ENCODE data around the gene TMTC1. TPM values are rescaled to one million over a fixed set of nuclear protein-coding genes. Genes with fewer than 3 reads are reported as not detected.

The TMTC1 gene
- total and polyA plus RNA-seq, 2 of the 8 experiments (the other 6 are each of a cell fraction or from before 2014, with no cell fraction given) = 15.4 to 20.8 TPM

- ChIA-PET CTCF (ENCODE audit: partially characterized antibody) (no interaction called here), POLR2A (ENCODE audit: partially characterized antibody) (no interaction called here)
- Histone ChIP-seq H4K8ac (ENCODE audit: extremely low read depth, insufficient read depth, low read length) (no peak overlapping the region), H2BK5ac (ENCODE audit: low read depth, low read length) (no peak overlapping the region), H3K4me2 (ENCODE audit: insufficient read depth in 1 of 2, low read depth in 2 of 2, low read length in 2 of 2) (no peak overlapping the region), H3K14ac (ENCODE audit: insufficient read length) (no peak overlapping the region), H3K9ac (replicated peaks in 1 of 4; ENCODE audit: extremely low read depth in 1 of 4, low read depth in 3 of 4, low read length in 3 of 4) (no peak overlapping the region), H2BK20ac (ENCODE audit: low read length) (no peak overlapping the region), H3K4ac (replicated peaks; ENCODE audit: insufficient read length, low read depth, low read length) (no peak overlapping the region), H3K36me3 (ENCODE audit: control insufficient read depth in 2 of 4, insufficient read depth in 4 of 4, low read length in 3 of 4) (no peaks in the 10 kb centered on the region), H2BK12ac (ENCODE audit: low read depth, low read length) (no peak overlapping the region), H3K4me1 (replicated peaks in 1 of 4; ENCODE audit: control insufficient read depth in 3 of 4, insufficient read depth in 4 of 4, low read length in 3 of 4) (peaks cover 0 to 3% (median 1%) of the 10 kb centered on the region in 4 experiments; a peak in 2 of 7 replicates), H3K23me2 (ENCODE audit: low read depth, low read length) (no peaks in the 10 kb centered on the region), H3K79me1 (ENCODE audit: low read depth, low read length) (no peaks in the 10 kb centered on the region), H4K5ac (ENCODE audit: insufficient read length, low read depth, low read length) (no peak overlapping the region), H3K18ac (ENCODE audit: extremely low read depth, low read length) (no peak overlapping the region), H4K20me1 (replicated peaks in 1 of 2; ENCODE audit: control insufficient read depth in 1 of 2, insufficient read depth in 2 of 2, low read length in 2 of 2) (no peaks in the 10 kb centered on the region), H3K9me3 (ENCODE audit: insufficient read depth in 2 of 2, low read depth in 1 of 2, low read length in 1 of 2) (no peaks in the 10 kb centered on the region), H2AFZ (ENCODE audit: low read length) (no peak overlapping the region), H2BK120ac (replicated peaks; ENCODE audit: low read depth, low read length) (no peak overlapping the region), H3K4me3 (ENCODE audit: extremely low read depth in 1 of 4, insufficient read depth in 2 of 4, low read depth in 3 of 4, low read length in 4 of 4) (no peak overlapping the region), H3K27me3 (replicated peaks in 1 of 4; ENCODE audit: control insufficient read depth in 3 of 4, extremely low read depth in 1 of 4, insufficient read depth in 3 of 4, low read length in 3 of 4) (no peaks in the 10 kb centered on the region), H3K79me2 (ENCODE audit: control insufficient read depth in 1 of 2, insufficient read depth in 2 of 2, low read length in 2 of 2) (no peaks in the 10 kb centered on the region), H4K91ac (replicated peaks; ENCODE audit: insufficient read length, low read length) (no peak overlapping the region), H2BK15ac (ENCODE audit: low read length) (no peak overlapping the region), H3K56ac (replicated peaks; ENCODE audit: insufficient read length, low read depth, low read length) (no peak overlapping the region), H3K23ac (ENCODE audit: insufficient read length) (no peak overlapping the region), H3K27ac (ENCODE audit: low read depth, low read length) (no peak overlapping the region), H2AK5ac (ENCODE audit: low read depth, low read length) (no peak overlapping the region)
- 68% methylated on average over 4 of the region's 4 CpGs; no CpG with 5 or more reads in 1 of the 2 experiments for WGBS, 2 experiments (ENCODE audit: extremely low coverage in 1 of 2, insufficient coverage in 1 of 2, insufficient read length in 1 of 2, insufficient replicate concordance in 2 of 2, low coverage in 1 of 2, low lambda C conversion rate in 2 of 2, missing lambda C conversion rate in 1 of 2)
- DNase-seq (ENCODE audit: low read depth in 1 of 2, low spot score in 2 of 2) (no peak), FAIRE-seq (no peak)
- TF ChIP-seq SRF (IDR thresholded peaks at IDR 0.05; ENCODE audit: low read depth, low read length) (no peak), MAFK (IDR thresholded peaks at IDR 0.05; ENCODE audit: low read depth, low read length) (no peak), EP300 (IDR thresholded peaks at IDR 0.05; ENCODE audit: borderline replicate concordance in 1 of 2, low read depth in 2 of 2, low read length in 2 of 2) (no peak), MAX (IDR thresholded peaks at IDR 0.05) (no peak), RXRA (IDR thresholded peaks at IDR 0.05; ENCODE audit: insufficient read depth, low read depth, low read length) (no peak), CTCF (IDR thresholded peaks at IDR 0.05; ENCODE audit: control extremely low read depth in 1 of 3, insufficient read depth in 1 of 3, low read depth in 1 of 3, low read length in 3 of 3) (no peak), KDM5A (IDR thresholded peaks at IDR 0.05; ENCODE audit: low read length) (no peak), CHD1 (IDR thresholded peaks at IDR 0.05; ENCODE audit: low read depth, low read length) (no peak)
Observed at GRCh38 chr12:29559198-29559597, 224.5 kb downstream of the TMTC1 start.
